ENCODE data around the gene PSMD1.

DNA sequence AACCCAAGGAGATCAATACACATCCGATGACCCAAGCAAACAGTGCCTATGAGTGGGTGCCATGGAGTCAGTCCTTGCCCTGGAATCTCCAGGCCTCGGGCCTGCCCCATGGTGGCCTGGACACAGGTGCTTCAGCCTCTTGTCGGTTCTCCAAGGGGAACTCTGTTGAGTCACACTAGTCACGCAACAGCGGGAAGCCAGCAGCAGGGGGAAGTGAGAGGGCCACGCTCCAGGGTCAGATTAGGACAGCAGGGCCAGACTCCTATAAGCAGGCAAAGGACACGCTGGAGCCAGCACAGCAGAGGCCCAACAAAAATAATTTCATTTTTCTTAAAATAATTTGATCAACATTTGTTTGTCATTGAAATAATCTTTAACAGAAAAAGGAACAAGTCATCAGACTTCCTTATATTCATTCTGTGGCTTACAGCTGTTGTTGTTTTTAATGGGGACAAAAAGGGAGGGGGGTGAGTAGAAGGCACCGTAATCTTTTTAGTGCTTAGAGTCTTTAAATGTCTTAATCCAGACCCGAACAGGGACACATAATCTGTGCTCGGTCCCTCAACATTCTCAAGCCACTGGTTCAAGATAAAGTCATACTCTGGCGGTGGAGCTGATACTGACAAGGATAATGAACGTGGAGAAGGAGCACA, 125.3 kb downstream of the PSMD1 start:
- TF ChIP-seq, protein P1, sequence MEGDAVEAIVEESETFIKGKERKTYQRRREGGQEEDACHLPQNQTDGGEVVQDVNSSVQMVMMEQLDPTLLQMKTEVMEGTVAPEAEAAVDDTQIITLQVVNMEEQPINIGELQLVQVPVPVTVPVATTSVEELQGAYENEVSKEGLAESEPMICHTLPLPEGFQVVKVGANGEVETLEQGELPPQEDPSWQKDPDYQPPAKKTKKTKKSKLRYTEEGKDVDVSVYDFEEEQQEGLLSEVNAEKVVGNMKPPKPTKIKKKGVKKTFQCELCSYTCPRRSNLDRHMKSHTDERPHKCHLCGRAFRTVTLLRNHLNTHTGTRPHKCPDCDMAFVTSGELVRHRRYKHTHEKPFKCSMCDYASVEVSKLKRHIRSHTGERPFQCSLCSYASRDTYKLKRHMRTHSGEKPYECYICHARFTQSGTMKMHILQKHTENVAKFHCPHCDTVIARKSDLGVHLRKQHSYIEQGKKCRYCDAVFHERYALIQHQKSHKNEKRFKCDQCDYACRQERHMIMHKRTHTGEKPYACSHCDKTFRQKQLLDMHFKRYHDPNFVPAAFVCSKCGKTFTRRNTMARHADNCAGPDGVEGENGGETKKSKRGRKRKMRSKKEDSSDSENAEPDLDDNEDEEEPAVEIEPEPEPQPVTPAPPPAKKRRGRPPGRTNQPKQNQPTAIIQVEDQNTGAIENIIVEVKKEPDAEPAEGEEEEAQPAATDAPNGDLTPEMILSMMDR (IDR thresholded peaks at IDR 0.05; ENCODE audit: poor library complexity, severe bottlenecking): no peak
- TF ChIP-seq EZH2 (IDR thresholded peaks at IDR 0.05; ENCODE audit: borderline replicate concordance, insufficient read depth, low read length, poor library complexity, severe bottlenecking) (no peak), TAF1 (IDR thresholded peaks at IDR 0.05; ENCODE audit: low read depth) (no peak), POLR2AphosphoS5 (IDR thresholded peaks at IDR 0.05) (no peak), EP300 (conservative IDR thresholded peaks at IDR 0.05; ENCODE audit: poor library complexity, severe bottlenecking) (no peak), SMC3 (conservative IDR thresholded peaks at IDR 0.05; ENCODE audit: poor library complexity) (no peak), MXI1 (conservative IDR thresholded peaks at IDR 0.05; ENCODE audit: poor library complexity, severe bottlenecking) (no peak)
